ENCODE results near the gene RAN. TPM values are rescaled to one million over a fixed set of nuclear protein-coding genes. Genes with fewer than 3 reads are reported as not detected.
A peak's percentile ranks its signal among the peaks of the same experiment; 100 is the strongest.

Gene RAN
- total RNA-seq, 2 donors from 2014 or later: 122 to 156 TPM

- DNase-seq (ENCODE audit: low spot score): no peak
- Histone ChIP-seq H3K4me1 (peaks cover 0 to 38% of the 10 kb centered on the region in 2 donors), H3K9me3 (no peaks in the 10 kb centered on the region), H3K36me3 (no peaks in the 10 kb centered on the region), H3K27me3 (no peaks in the 10 kb centered on the region), H3K27ac (peak overlapping the region; percentile 59 to 65), H3K4me3 (no peak overlapping the region)
- TF ChIP-seq, protein P1, sequence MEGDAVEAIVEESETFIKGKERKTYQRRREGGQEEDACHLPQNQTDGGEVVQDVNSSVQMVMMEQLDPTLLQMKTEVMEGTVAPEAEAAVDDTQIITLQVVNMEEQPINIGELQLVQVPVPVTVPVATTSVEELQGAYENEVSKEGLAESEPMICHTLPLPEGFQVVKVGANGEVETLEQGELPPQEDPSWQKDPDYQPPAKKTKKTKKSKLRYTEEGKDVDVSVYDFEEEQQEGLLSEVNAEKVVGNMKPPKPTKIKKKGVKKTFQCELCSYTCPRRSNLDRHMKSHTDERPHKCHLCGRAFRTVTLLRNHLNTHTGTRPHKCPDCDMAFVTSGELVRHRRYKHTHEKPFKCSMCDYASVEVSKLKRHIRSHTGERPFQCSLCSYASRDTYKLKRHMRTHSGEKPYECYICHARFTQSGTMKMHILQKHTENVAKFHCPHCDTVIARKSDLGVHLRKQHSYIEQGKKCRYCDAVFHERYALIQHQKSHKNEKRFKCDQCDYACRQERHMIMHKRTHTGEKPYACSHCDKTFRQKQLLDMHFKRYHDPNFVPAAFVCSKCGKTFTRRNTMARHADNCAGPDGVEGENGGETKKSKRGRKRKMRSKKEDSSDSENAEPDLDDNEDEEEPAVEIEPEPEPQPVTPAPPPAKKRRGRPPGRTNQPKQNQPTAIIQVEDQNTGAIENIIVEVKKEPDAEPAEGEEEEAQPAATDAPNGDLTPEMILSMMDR (IDR thresholded peaks at IDR 0.05): no peak
Observed at GRCh38 chr12:130835011-130835410, 36.9 kb upstream of the RAN start.

DNA sequence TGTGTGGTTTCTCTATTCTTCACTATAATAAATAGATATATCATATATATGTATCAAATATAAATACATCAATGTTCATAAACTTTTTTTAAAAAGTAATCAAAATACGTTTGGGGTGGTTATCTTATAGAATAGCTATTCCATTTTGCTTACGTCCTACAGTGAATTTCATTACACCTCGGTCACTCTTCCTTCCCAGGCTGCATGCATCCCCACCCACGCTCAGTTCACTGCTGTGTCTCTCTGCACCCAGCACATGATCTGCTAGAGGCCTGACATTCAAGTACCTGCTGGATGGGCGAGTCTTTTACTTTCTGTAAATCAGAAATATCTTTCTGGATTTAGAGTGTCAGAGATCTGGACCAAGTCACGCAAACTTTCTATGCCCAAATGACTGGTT is 36.4 kb upstream of the RAN start:
- peak overlapping the region; percentile 59 to 65 for H3K27ac ChIP-seq
- TF ChIP-seq, protein P1 (IDR thresholded peaks at IDR 0.05): no peak
- H3K4me1 ChIP-seq: peaks cover 0 to 38% of the 10 kb centered on the region in 2 donors

DNA sequence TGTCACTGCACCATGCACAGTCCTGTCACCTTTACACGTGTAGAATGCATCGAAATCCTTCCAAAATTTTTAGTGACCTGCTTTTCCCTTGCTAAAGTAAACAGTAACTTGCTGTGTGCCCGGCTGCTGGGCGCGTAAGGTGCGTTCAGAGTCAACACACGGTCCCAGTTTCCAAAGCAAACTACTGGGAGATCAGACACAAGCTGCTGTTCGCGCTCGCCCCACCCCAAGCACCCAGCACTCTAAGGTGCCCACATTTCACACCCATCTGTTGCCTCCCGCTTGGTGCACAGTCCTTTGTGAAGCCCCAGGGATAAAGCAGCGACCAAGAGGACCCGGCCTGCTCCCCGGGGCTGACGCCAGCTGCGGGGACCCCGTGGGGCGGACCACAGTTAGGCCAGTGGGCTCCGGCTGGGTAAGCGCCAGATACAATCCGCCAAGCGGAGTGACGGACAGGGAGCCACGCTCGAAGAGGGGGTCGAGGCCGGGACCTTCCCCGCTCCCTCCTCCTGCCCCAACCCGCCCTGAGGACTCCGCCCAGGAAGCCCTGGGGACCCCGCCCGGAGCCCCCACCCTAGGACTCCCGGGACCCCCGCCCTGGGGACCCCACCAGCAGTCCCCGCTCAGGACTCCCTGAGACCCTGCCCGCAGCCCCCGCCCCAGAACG is 33.4 kb upstream of the RAN start:
- no peak for DNase-seq (ENCODE audit: low spot score)
- H3K27ac ChIP-seq: peak overlapping the region; percentile 83 to 92
- no peaks in the 10 kb centered on the region for H3K36me3 ChIP-seq
- TF ChIP-seq, protein P1 (IDR thresholded peaks at IDR 0.05): no peak
- no peaks in the 10 kb centered on the region for H3K9me3 ChIP-seq
- H3K27me3 ChIP-seq: no peaks in the 10 kb centered on the region
- peak overlapping the region; percentile 97 to 100 for H3K4me3 ChIP-seq
- peaks cover 0 to 28% of the 10 kb centered on the region in 2 donors for H3K4me1 ChIP-seq

More for the DNA sequence above, 36.4 kb upstream of the RAN start:
- DNase-seq (ENCODE audit: low spot score): no peak
- Histone ChIP-seq H3K36me3 (no peaks in the 10 kb centered on the region), H3K9me3 (no peaks in the 10 kb centered on the region), H3K4me3 (no peak overlapping the region), H3K27me3 (no peaks in the 10 kb centered on the region)

GRCh38 chr12:130838951-130839769 is 32.7 kb upstream of the RAN start, which contains the start of gene STX2:
STX2 (minus strand) TSS chr12:130839250; CDS start chr12:130839099, 151 bp downstream.
- Histone ChIP-seq H3K9me3 (no peaks in the 10 kb centered on the region), H3K27ac (peak within 1 kb of the TSS; percentile 83 to 92), H3K27me3 (no peaks in the 10 kb centered on the region), H3K36me3 (no peaks in the 10 kb centered on the region), H3K4me1 (peaks cover 0 to 28% of the 10 kb centered on the region in 2 donors), H3K4me3 (peak within 1 kb of the TSS; percentile 97 to 100)
- peak; percentile 75 for DNase-seq (ENCODE audit: low spot score)
- TF ChIP-seq, protein P1 (IDR thresholded peaks at IDR 0.05): peak in 1 of 2 donors; percentile 41

- no peaks in the 10 kb centered on the region for H3K27me3 ChIP-seq
- DNase-seq (ENCODE audit: low spot score): no peak
- H3K9me3 ChIP-seq: no peaks in the 10 kb centered on the region
- H3K27ac ChIP-seq: peak overlapping the region; percentile 62 to 83
- no peaks in the 10 kb centered on the region for H3K36me3 ChIP-seq
- H3K4me1 ChIP-seq: peaks cover 0 to 24% of the 10 kb centered on the region in 2 donors
- TF ChIP-seq, protein P1 (IDR thresholded peaks at IDR 0.05): no peak
- peak overlapping the region; percentile 97 to 100 for H3K4me3 ChIP-seq
Observed at GRCh38 chr12:130839770-130840404, 32.0 kb upstream of the RAN start.
